OCI-LY3 (cell line): ENCODE measurements around the gene CCDC187.

Experiments used
- EZH2phosphoT487 ChIP-seq: fragments of 200-600 bp; shearing (Covaris generic); IDR thresholded peaks from 2 replicates; pipeline ENCODE4 v1.6.1; 2018; ENCODE audit warnings: antibody characterized with exemption, mixed run types, low read depth
- TF ChIP-seq, protein P1 (sequence below): fragments of 200-600, 300-600 bp; sonication (generic); IDR thresholded peaks from 2 replicates; pipeline ENCODE4 v1.5.1; 2014; ENCODE audit warnings: antibody characterized with exemption, low read length, low read depth

DNA sequence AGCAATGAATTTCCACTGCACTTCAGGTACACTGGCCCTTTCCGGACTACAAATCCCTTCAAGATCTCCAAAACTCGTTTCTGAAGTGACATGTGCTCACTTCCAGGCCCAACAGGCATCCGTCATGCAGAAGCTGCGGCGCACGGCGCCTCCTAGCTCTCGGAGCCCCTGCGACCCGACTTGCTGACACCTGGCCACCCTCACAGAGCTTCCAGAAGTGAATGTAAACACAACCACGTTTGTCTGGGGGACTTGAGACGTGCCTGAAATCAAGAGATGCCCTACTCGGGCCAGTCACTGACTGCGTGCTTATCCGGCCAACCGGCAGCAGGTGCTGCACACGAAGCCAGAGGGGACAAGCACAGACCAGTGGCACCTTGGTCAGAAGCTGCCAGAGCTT lies 94.1 kb downstream of the CCDC187 start:
- TF ChIP-seq, protein P1, sequence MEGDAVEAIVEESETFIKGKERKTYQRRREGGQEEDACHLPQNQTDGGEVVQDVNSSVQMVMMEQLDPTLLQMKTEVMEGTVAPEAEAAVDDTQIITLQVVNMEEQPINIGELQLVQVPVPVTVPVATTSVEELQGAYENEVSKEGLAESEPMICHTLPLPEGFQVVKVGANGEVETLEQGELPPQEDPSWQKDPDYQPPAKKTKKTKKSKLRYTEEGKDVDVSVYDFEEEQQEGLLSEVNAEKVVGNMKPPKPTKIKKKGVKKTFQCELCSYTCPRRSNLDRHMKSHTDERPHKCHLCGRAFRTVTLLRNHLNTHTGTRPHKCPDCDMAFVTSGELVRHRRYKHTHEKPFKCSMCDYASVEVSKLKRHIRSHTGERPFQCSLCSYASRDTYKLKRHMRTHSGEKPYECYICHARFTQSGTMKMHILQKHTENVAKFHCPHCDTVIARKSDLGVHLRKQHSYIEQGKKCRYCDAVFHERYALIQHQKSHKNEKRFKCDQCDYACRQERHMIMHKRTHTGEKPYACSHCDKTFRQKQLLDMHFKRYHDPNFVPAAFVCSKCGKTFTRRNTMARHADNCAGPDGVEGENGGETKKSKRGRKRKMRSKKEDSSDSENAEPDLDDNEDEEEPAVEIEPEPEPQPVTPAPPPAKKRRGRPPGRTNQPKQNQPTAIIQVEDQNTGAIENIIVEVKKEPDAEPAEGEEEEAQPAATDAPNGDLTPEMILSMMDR, result no peak
- TF ChIP-seq EZH2phosphoT487, result no peak
